VCaP (cell line): Measurements from ENCODE around the gene TOE1.

ENCODE experiments used
- H3K27ac ChIP-seq: fragments of 450-650 bp; 2 replicates; pipeline ENCODE4 v1.5.1; 2017
- CTCF ChIP-seq: fragments of 450-650 bp; conservative IDR thresholded peaks from 2 replicates; pipeline ENCODE4 v1.5.1; 2017; ENCODE audit warnings: mild to moderate bottlenecking, moderate library complexity

TOE1 gene

GRCh38 chr1:45327644-45328515, 12.1 kb upstream of the TOE1 start:
- no peak for TF ChIP-seq CTCF
- H3K27ac ChIP-seq = no peak overlapping the region

GRCh38 chr1:45328680-45329079, 11.3 kb upstream of the TOE1 start:
- H3K27ac ChIP-seq = no peak overlapping the region
- no peak for TF ChIP-seq CTCF

- no peak for TF ChIP-seq CTCF
- no peak overlapping the region for H3K27ac ChIP-seq
Measured at GRCh38 chr1:45329445-45329844, 10.5 kb upstream of the TOE1 start.

GRCh38 chr1:45331436-45332345, 8.3 kb upstream of the TOE1 start:
- no peak overlapping the region for H3K27ac ChIP-seq
- TF ChIP-seq CTCF = no peak

- no peak overlapping the region for H3K27ac ChIP-seq
- no peak for TF ChIP-seq CTCF
Measured at GRCh38 chr1:45332346-45332720, 7.6 kb upstream of the TOE1 start.

DNA sequence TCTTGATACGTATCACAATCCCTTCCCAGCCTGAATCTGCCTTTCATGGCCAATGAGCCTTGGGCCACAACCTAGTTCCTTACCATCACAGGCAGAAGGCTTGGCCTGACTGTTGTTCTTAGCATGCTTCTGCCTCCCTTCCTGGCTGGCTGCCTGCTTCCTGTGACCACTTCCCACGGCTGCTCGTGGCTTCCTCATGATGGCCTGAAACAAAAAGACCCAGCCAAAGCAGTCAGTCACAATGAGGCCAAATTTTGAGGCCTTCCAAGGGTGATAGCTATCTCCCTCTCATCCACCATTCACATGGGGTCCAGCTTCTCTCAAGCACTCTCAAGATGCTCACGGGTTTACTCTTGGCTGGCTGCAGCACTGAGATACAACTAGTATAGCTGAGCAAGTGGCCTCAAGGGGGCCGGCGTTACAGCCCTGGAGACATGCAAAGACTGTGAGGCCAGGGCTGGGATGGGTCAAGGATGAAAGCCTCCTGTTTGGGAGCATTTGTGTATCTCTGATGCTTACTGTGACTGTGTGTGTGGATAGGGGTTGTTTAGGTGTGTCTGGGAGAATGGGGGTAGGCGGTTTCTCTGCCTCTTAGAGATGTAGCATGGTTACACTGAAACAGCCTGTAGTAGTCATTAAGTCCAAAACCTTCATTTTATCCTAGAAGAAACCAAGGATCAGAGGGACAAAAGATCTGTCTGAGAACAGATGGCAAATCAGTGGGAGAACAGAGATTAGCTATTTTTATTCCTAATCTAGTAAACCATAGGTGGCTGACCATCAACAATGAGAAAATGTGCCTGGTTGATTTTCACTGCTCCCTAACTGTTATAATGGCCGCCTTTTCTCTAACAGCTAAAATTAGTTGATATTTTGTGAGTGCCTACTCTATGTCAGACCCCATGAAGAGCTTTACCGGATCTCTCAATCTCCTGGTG, 5.4 kb upstream of the TOE1 start:
- no peak for TF ChIP-seq CTCF
- H3K27ac ChIP-seq = no peak overlapping the region
